Thyroid gland (tissue), 4 donors: Measurements from ENCODE around the gene SELENOI. TPM values are rescaled to one million over a fixed set of nuclear protein-coding genes. Genes with fewer than 3 reads are reported as not detected.
"Not testable (repeated sequence)": the region's sequence is repeated elsewhere in the genome, so short reads cannot be mapped to it uniquely, and the experiment has no call there.

Experiments
- DNase-seq, 2 donors: peaks; one replicate each; pipeline ENCODE4 v3.0.0-alpha.2; 2019
- H3K27ac ChIP-seq, 3 donors: fragments of 200-600 bp; sonication (generic); 1 replicate in 2 of 3; 2 replicates in 1 of 3; pipeline ENCODE4 v1.5.1; 2016 to 2019; ENCODE audit warnings: mild to moderate bottlenecking in 1 of 3, moderate library complexity in 1 of 3
- H3K27me3 ChIP-seq: fragments of 200-600 bp; sonication (generic); one replicate; pipeline ENCODE4 v1.5.1; 2019
- H3K36me3 ChIP-seq, 2 donors: fragments of 200-600 bp; sonication (generic); one replicate each; pipeline ENCODE4 v1.5.1; 2016 to 2019
- H3K4me1 ChIP-seq, 2 donors: fragments of 200-600 bp; sonication (generic); one replicate each; pipeline ENCODE4 v1.5.1; 2017 to 2019
- H3K4me3 ChIP-seq, 3 donors: fragments of 200-600 bp; sonication (generic); replicated peaks in 1 of 3; 1 replicate in 2 of 3; 2 replicates in 1 of 3; pipeline ENCODE4 v1.5.1; 2016; ENCODE audit warnings: mild to moderate bottlenecking in 1 of 3
- H3K9me3 ChIP-seq: fragments of 200-600 bp; sonication (generic); one replicate; pipeline ENCODE4 v1.5.1; 2017
- POLR2A ChIP-seq, 2 donors: fragments of 450-650 bp; IDR thresholded peaks; one replicate each; pipeline ENCODE4 v1.6.1; 2017; ENCODE audit warnings: antibody characterized with exemption in 2 of 2, mild to moderate bottlenecking in 2 of 2, moderate library complexity in 1 of 2
- WGBS, 2 donors: methylation state at CpG; one replicate each; pipeline ENCODE4 v1.1.5; 2017; 5-methylcytosine and 5-hydroxymethylcytosine counted together
- intact Hi-C: fragments of 100-400 bp; cut with DNase I; formaldehyde crosslinking; loops from one replicate; pipeline ENCODE4 v1.15.1; 2023
- total RNA-seq, 4 donors: library from RNA; depleted of rRNA; stranded (reverse); fragments of >200 nt; gene quantifications; one replicate each; pipeline ENCODE4 v1.2.3, GENCODE V29; 2016
- TF ChIP-seq, protein P1 (sequence below), 6 experiments: fragments of 200-600 bp in 3 of 6; fragments of 450-650 bp in 3 of 6; sonication (generic) in 3 of 6; IDR thresholded peaks; one replicate each; pipeline ENCODE4 v1.5.1; 2016 to 2019; ENCODE audit warnings: antibody characterized with exemption in 6 of 6, mild to moderate bottlenecking in 2 of 6, inconsistent platforms in 1 of 6, moderate library complexity in 1 of 6

Gene SELENOI
- total RNA-seq, 4 donors from 2014 or later: 16.7 to 31.2 (median 21.8) TPM

GRCh38 chr2:26330604-26331003 is 15.3 kb upstream of the SELENOI start:
- H3K4me3 ChIP-seq: no peak overlapping the region
- no peaks in the 10 kb centered on the region for H3K4me1 ChIP-seq
- no peaks in the 10 kb centered on the region for H3K9me3 ChIP-seq
- intact Hi-C loops: no loop called here
- no peak overlapping the region for H3K27ac ChIP-seq
- no peaks in the 10 kb centered on the region for H3K36me3 ChIP-seq
- H3K27me3 ChIP-seq: no peaks in the 10 kb centered on the region
- no peak for DNase-seq
- TF ChIP-seq POLR2A (IDR thresholded peaks at IDR 0.05): no peak
- TF ChIP-seq, protein P1, sequence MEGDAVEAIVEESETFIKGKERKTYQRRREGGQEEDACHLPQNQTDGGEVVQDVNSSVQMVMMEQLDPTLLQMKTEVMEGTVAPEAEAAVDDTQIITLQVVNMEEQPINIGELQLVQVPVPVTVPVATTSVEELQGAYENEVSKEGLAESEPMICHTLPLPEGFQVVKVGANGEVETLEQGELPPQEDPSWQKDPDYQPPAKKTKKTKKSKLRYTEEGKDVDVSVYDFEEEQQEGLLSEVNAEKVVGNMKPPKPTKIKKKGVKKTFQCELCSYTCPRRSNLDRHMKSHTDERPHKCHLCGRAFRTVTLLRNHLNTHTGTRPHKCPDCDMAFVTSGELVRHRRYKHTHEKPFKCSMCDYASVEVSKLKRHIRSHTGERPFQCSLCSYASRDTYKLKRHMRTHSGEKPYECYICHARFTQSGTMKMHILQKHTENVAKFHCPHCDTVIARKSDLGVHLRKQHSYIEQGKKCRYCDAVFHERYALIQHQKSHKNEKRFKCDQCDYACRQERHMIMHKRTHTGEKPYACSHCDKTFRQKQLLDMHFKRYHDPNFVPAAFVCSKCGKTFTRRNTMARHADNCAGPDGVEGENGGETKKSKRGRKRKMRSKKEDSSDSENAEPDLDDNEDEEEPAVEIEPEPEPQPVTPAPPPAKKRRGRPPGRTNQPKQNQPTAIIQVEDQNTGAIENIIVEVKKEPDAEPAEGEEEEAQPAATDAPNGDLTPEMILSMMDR (IDR thresholded peaks at IDR 0.05): no peak
- 83 to 84% methylated on average over 3 of the region's 3 CpGs for WGBS, 2 donors

GRCh38 chr2:26331321-26331720 is 14.6 kb upstream of the SELENOI start:
- H3K9me3 ChIP-seq, H3K4me3 ChIP-seq, H3K27me3 ChIP-seq, intact Hi-C loops, H3K4me1 ChIP-seq, H3K27ac ChIP-seq, DNase-seq, H3K36me3 ChIP-seq: not testable (repeated sequence)
- WGBS, 2 donors: 91 to 97% methylated on average over 8 of the region's 8 CpGs

DNA sequence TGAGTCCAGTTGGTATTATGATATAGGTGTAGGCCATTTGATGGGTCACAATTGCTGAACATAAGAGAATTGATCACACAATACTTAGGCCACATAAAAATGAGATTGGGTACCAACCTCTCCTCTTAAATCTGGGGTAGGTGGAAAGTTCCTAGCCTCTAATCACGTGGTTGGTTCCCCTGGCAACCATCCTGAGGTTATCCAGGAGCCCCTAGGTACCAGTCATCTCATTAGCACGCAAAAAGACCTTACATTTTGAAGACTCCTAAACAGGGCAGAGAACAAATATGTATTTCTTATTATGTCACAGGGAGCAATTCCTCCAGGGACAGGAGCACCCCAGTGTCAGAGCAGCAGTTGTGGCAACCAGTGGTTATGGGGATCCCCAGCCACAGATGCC is 12.7 kb upstream of the SELENOI start:
- Histone ChIP-seq H3K36me3 (no peaks in the 10 kb centered on the region), H3K27me3 (no peaks in the 10 kb centered on the region), H3K27ac (no peak overlapping the region), H3K4me3 (no peak overlapping the region), H3K9me3 (no peaks in the 10 kb centered on the region), H3K4me1 (no peaks in the 10 kb centered on the region)
- TF ChIP-seq POLR2A (IDR thresholded peaks at IDR 0.05): no peak
- TF ChIP-seq, protein P1 (IDR thresholded peaks at IDR 0.05): no peak
- no peak for DNase-seq
- intact Hi-C loops: no loop called here
- 25 to 46% methylated on average over 2 of the region's 2 CpGs for WGBS, 2 donors

GRCh38 chr2:26335231-26335630 is 10.7 kb upstream of the SELENOI start:
- intact Hi-C loops: no loop called here
- H3K4me1 ChIP-seq: no peaks in the 10 kb centered on the region
- TF ChIP-seq, protein P1 (IDR thresholded peaks at IDR 0.05): no peak
- TF ChIP-seq POLR2A (IDR thresholded peaks at IDR 0.05): no peak
- 68 to 72% methylated on average over 3 of the region's 3 CpGs for WGBS, 2 donors
- H3K9me3 ChIP-seq: no peaks in the 10 kb centered on the region
- no peak for DNase-seq
- no peak overlapping the region for H3K4me3 ChIP-seq
- no peak overlapping the region for H3K27ac ChIP-seq
- no peaks in the 10 kb centered on the region for H3K27me3 ChIP-seq
- no peaks in the 10 kb centered on the region for H3K36me3 ChIP-seq

DNA sequence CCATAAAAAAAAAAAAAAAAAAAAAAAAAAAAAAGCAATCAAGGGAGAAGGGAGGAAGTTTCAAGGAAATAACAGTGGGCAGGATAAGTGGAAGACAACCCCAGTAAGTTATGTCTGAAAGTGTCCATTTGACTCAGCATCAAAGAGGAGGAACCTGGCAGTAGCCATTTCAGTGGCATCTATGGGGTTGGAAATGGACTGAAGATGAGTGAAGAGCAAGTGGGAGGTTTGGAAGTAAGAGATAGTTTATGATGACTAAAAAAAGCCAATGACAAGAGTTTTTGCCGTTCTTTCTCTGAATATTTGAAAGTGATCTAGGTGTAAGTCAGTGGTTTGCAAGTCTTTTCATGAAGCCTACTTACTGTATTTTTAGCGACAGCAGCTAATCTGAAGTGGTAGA is 9.2 kb upstream of the SELENOI start:
- Histone ChIP-seq H3K36me3 (no peaks in the 10 kb centered on the region), H3K4me1 (no peaks in the 10 kb centered on the region), H3K27me3 (no peaks in the 10 kb centered on the region), H3K9me3 (no peaks in the 10 kb centered on the region), H3K27ac (no peak overlapping the region), H3K4me3 (no peak overlapping the region)
- no peak for TF ChIP-seq POLR2A (IDR thresholded peaks at IDR 0.05)
- TF ChIP-seq, protein P1 (IDR thresholded peaks at IDR 0.05): no peak
- DNase-seq: no peak
- 94 to 95% methylated on average over 2 of the region's 2 CpGs for WGBS, 2 donors
- intact Hi-C loops: no loop called here

GRCh38 chr2:26337298-26337697 is 8.6 kb upstream of the SELENOI start:
- no peaks in the 10 kb centered on the region for H3K4me1 ChIP-seq
- DNase-seq: no peak
- H3K9me3 ChIP-seq: no peaks in the 10 kb centered on the region
- TF ChIP-seq, protein P1 (IDR thresholded peaks at IDR 0.05): no peak
- TF ChIP-seq POLR2A (IDR thresholded peaks at IDR 0.05): no peak
- intact Hi-C loops: no loop called here
- no peak overlapping the region for H3K27ac ChIP-seq
- no peaks in the 10 kb centered on the region for H3K36me3 ChIP-seq
- H3K27me3 ChIP-seq: no peaks in the 10 kb centered on the region
- WGBS, 2 donors: 96% methylated on average over 2 of the region's 2 CpGs
- H3K4me3 ChIP-seq: no peak overlapping the region
